IMR-90 (cell line): ENCODE measurements around the gene PPFIBP2. TPM values are rescaled to one million over a fixed set of nuclear protein-coding genes. Genes with fewer than 3 reads are reported as not detected.

Experiments
- ATAC-seq: fragments of 200-7000 bp; cut with Tn5 transposase; 2 replicates; pipeline ENCODE4 v1.9.1; 2020; ENCODE audit warnings: low read depth, mild to moderate bottlenecking, moderate library complexity
- BruUV-seq: library from RNA; stranded (reverse); fragments of 400-500 nt; replicated peaks from 2 replicates; lab custom pipeline; 2021; lab: Mats Ljungman, UMichigan
- CTCF ChIA-PET: fragments of 300-600 bp; formaldehyde crosslinking; extraction: SDS; loops from one replicate; lab custom pipeline; 2021; ENCODE audit warnings: antibody characterized with exemption; lab: Yijun Ruan, JAX
- POLR2A ChIA-PET: fragments of 300-600 bp; sonication (Branson Sonifier 250); formaldehyde crosslinking; loops from one replicate; lab custom pipeline; 2022; ENCODE audit warnings: antibody characterized with exemption; ENCODE audit not compliant: unreplicated experiment; lab: Charles Lee
- DNase-seq: peaks from one replicate; pipeline ENCODE4 v3.0.0; 2013
- H2AFZ ChIP-seq: replicated peaks from 2 replicates; pipeline ENCODE3; 2013; ENCODE audit warnings: low read length, mild to moderate bottlenecking; ENCODE audit not compliant: poor library complexity
- H2AK5ac ChIP-seq: 2 replicates; pipeline ENCODE4 v1.6.1; 2013; ENCODE audit warnings: low read depth, low read length, inconsistent platforms
- H2AK9ac ChIP-seq: replicated peaks from 2 replicates; pipeline ENCODE3; 2013; ENCODE audit warnings: mild to moderate bottlenecking, low read depth, low read length, moderate library complexity; ENCODE audit not compliant: poor library complexity
- H2BK120ac ChIP-seq: 2 replicates; pipeline ENCODE4 v1.6.1; 2013; ENCODE audit warnings: low read depth, low read length, inconsistent platforms
- H2BK15ac ChIP-seq: 3 replicates; pipeline ENCODE4 v1.6.1; 2013; ENCODE audit warnings: low read depth, low read length, inconsistent platforms
- H2BK20ac ChIP-seq: 2 replicates; pipeline ENCODE4 v1.6.1; 2013; ENCODE audit warnings: low read depth, mild to moderate bottlenecking, inconsistent platforms, low read length, moderate library complexity
- H2BK5ac ChIP-seq: 2 replicates; pipeline ENCODE4 v1.6.1; 2013; ENCODE audit warnings: mild to moderate bottlenecking, low read depth, low read length, inconsistent platforms; ENCODE audit not compliant: poor library complexity, severe bottlenecking
- H3K14ac ChIP-seq: replicated peaks from 2 replicates; pipeline ENCODE4 v1.6.1; 2013; ENCODE audit warnings: low read depth, low read length, inconsistent platforms
- H3K18ac ChIP-seq: 2 replicates; pipeline ENCODE4 v1.6.1; 2013; ENCODE audit warnings: low read depth, low read length, control low read depth
- H3K23ac ChIP-seq: 2 replicates; pipeline ENCODE4 v1.6.1; 2013; ENCODE audit warnings: low read depth, low read length, inconsistent platforms
- H3K27ac ChIP-seq: 2 replicates; pipeline ENCODE4 v1.5.1; 2013; ENCODE audit warnings: mild to moderate bottlenecking, control low read depth, low read length; ENCODE audit not compliant: insufficient read depth
- H3K27me3 ChIP-seq: 2 replicates; pipeline ENCODE4 v1.6.1; 2013; ENCODE audit warnings: low read length; ENCODE audit not compliant: control insufficient read depth, insufficient read depth
- H3K36me3 ChIP-seq: 2 replicates; pipeline ENCODE4 v1.6.1; 2013; ENCODE audit warnings: low read length, mixed read lengths; ENCODE audit not compliant: control insufficient read depth, insufficient read depth
- H3K4ac ChIP-seq: 2 replicates; pipeline ENCODE4 v1.6.1; 2013; ENCODE audit warnings: low read depth, low read length, inconsistent platforms
- H3K4me1 ChIP-seq: 2 replicates; pipeline ENCODE4 v1.6.1; 2013; ENCODE audit warnings: low read length, mixed read lengths; ENCODE audit not compliant: control insufficient read depth, insufficient read depth
- H3K4me2 ChIP-seq: 2 replicates; pipeline ENCODE4 v1.6.1; 2013; ENCODE audit warnings: low read depth, mild to moderate bottlenecking, control low read depth, low read length, moderate library complexity
- H3K4me3 ChIP-seq: 2 replicates; pipeline ENCODE4 v1.5.1; 2013; ENCODE audit warnings: low read depth, mild to moderate bottlenecking, control low read depth, low read length, moderate library complexity; ENCODE audit not compliant: insufficient read depth
- H3K56ac ChIP-seq: 2 replicates; pipeline ENCODE4 v1.6.1; 2013; ENCODE audit warnings: low read length, inconsistent platforms; ENCODE audit not compliant: insufficient read depth; ENCODE audit errors: extremely low read depth
- H3K79me1 ChIP-seq, 2 experiments: 2 replicates each; pipeline ENCODE4 v1.6.1; 2013; ENCODE audit warnings: low read length in 2 of 2, inconsistent platforms in 1 of 2, low read depth in 1 of 2
- H3K9ac ChIP-seq: 2 replicates; pipeline ENCODE4 v1.6.1; 2013; ENCODE audit warnings: low read depth, low read length, control low read depth
- H3K9me1 ChIP-seq: 2 replicates; pipeline ENCODE4 v1.6.1; 2013; ENCODE audit warnings: low read length, inconsistent platforms; ENCODE audit not compliant: insufficient read depth
- H3K9me3 ChIP-seq: 2 replicates; pipeline ENCODE4 v1.6.1; 2013; ENCODE audit warnings: low read length; ENCODE audit not compliant: control insufficient read depth, insufficient read depth
- H4K20me1 ChIP-seq: 2 replicates; pipeline ENCODE4 v1.6.1; 2013; ENCODE audit warnings: low read length, inconsistent platforms; ENCODE audit not compliant: insufficient read depth
- H4K5ac ChIP-seq: 2 replicates; pipeline ENCODE4 v1.6.1; 2013; ENCODE audit warnings: mild to moderate bottlenecking, low read depth, low read length, control low read depth
- H4K8ac ChIP-seq, 2 experiments: 2 replicates each; pipeline ENCODE4 v1.6.1; 2013; ENCODE audit warnings: low read depth in 2 of 2, low read length in 2 of 2, control low read depth in 1 of 2, inconsistent platforms in 1 of 2
- H4K91ac ChIP-seq: 2 replicates; pipeline ENCODE4 v1.6.1; 2013; ENCODE audit warnings: low read depth, low read length, inconsistent platforms; ENCODE audit not compliant: insufficient read depth
- BHLHE40 ChIP-seq: fragments of 150-350 bp; IDR thresholded peaks from 2 replicates; pipeline ENCODE4 v1.6.1; 2016; ENCODE audit warnings: mild to moderate bottlenecking, low read depth, low read length
- CEBPB ChIP-seq: IDR thresholded peaks from 2 replicates; pipeline ENCODE4 v1.6.1; 2012; ENCODE audit warnings: low read depth, low read length, improper control_type of control experiment
- CHD1 ChIP-seq: IDR thresholded peaks from 2 replicates; pipeline ENCODE4 v1.6.1; 2012; ENCODE audit warnings: low read depth, low read length, improper control_type of control experiment
- ELK1 ChIP-seq: fragments of 150-350 bp; IDR thresholded peaks from 2 replicates; pipeline ENCODE4 v1.6.1; 2016; ENCODE audit warnings: low read depth, mild to moderate bottlenecking, low read length, moderate library complexity, borderline replicate concordance
- FOS ChIP-seq: fragments of 150-350 bp; IDR thresholded peaks from 2 replicates; pipeline ENCODE4 v1.6.1; 2016; ENCODE audit warnings: low read depth, low read length
- MAFK ChIP-seq: IDR thresholded peaks from 2 replicates; pipeline ENCODE4 v1.6.1; 2012; ENCODE audit warnings: low read depth, low read length, improper control_type of control experiment
- MAZ ChIP-seq: IDR thresholded peaks from 2 replicates; pipeline ENCODE4 v1.6.1; 2012; ENCODE audit warnings: low read depth, mild to moderate bottlenecking, low read length, improper control_type of control experiment, moderate library complexity, borderline replicate concordance
- MXI1 ChIP-seq: IDR thresholded peaks from 2 replicates; pipeline ENCODE4 v1.6.1; 2012; ENCODE audit warnings: low read depth, mild to moderate bottlenecking, low read length, moderate library complexity, borderline replicate concordance
- NFE2L2 ChIP-seq: fragments of 150-350 bp; IDR thresholded peaks from 2 replicates; pipeline ENCODE4 v1.6.1; 2016; ENCODE audit warnings: low read depth, mild to moderate bottlenecking, low read length
- POLR2A ChIP-seq: IDR thresholded peaks from 2 replicates; pipeline ENCODE4 v1.6.1; 2012; ENCODE audit warnings: mild to moderate bottlenecking, low read depth, low read length
- RAD21 ChIP-seq: IDR thresholded peaks from 2 replicates; pipeline ENCODE4 v1.6.1; 2012; ENCODE audit warnings: low read length, improper control_type of control experiment
- RCOR1 ChIP-seq: IDR thresholded peaks from 2 replicates; pipeline ENCODE4 v1.6.1; 2012; ENCODE audit warnings: mild to moderate bottlenecking, low read length, improper control_type of control experiment; ENCODE audit not compliant: insufficient replicate concordance
- RFX5 ChIP-seq: IDR thresholded peaks from 2 replicates; pipeline ENCODE4 v1.8.0; 2012; ENCODE audit warnings: low read depth, mild to moderate bottlenecking, low read length, moderate library complexity
- SMC3 ChIP-seq: fragments of 150-350 bp; IDR thresholded peaks from 2 replicates; pipeline ENCODE4 v1.6.1; 2016; ENCODE audit warnings: low read depth, mild to moderate bottlenecking, antibody characterized with exemption, low read length, moderate library complexity
- USF2 ChIP-seq: fragments of 150-350 bp; IDR thresholded peaks from 2 replicates; pipeline ENCODE4 v1.6.1; 2017; ENCODE audit warnings: mild to moderate bottlenecking, antibody characterized with exemption, low read length, low read depth
- WGBS, 2 experiments: methylation state at CpG; one replicate each; pipeline versions ENCODE4 v1.1.5 to v1.1.7; 2013; ENCODE audit warnings: missing lambda C conversion rate in 2 of 2; ENCODE audit not compliant: insufficient read length in 1 of 2; ENCODE audit errors: extremely low coverage in 2 of 2; 5-methylcytosine and 5-hydroxymethylcytosine counted together
- dilution Hi-C: fragments of 300-500 bp; cut with HindIII; formaldehyde crosslinking; loops from one replicate; pipeline ENCODE4 v1.14.3; 2018; ENCODE audit warnings: low sequenced_read_pairs; ENCODE audit not compliant: unreplicated experiment
- in situ Hi-C: fragments of 300-500 bp; cut with MboI; formaldehyde crosslinking; loops from 3 replicates; pipeline ENCODE4 v1.14.3; 2019; ENCODE audit warnings: low sequenced_read_pairs, inconsistent platforms, mixed read lengths
- intact Hi-C: fragments of 100-400 bp; cut with micrococcal nuclease; formaldehyde crosslinking; loops from 2 replicates; pipeline ENCODE4 v1.10.0; 2022
- polyA plus RNA-seq, 3 experiments: library from polyadenylated mRNA; depleted of rRNA; stranded (reverse); fragments of >200 nt; gene quantifications; 2 replicates each; pipeline ENCODE4 v1.2.3, GENCODE V29; 2012; ENCODE audit warnings: low replicate concordance in 1 of 3
- total RNA-seq: library from RNA; depleted of rRNA; stranded (reverse); fragments of >200 nt; gene quantifications from 2 replicates; pipeline ENCODE4 v1.2.3, GENCODE V29; 2012

Gene PPFIBP2
- total and polyA plus RNA-seq, 2 of the 4 experiments (the other 2 are of a cell fraction): 6.0 to 11.8 TPM

DNA sequence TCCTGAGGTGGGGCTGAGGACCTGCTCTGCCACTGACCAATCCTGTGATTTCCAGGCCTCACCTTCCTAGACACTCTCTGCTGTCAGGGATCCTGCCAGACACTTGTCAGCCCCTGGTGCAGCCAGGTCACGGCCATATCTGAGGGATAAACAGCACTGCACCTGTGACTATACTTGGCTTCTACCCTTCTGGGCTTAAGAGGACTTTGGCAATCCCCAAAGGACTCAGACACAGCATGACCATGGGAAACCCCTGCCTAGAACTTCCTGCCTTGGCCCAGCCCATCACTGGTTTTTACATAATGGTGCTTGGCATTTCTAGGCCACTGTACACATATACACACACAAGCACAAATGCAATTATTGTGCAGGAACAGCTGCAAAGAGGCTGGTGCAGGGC, 40.1 kb upstream of the PPFIBP2 start:
- Histone ChIP-seq H3K4me3 (no peak overlapping the region), H2BK5ac (no peak overlapping the region), H3K4ac (no peak overlapping the region), H4K20me1 (no peaks in the 10 kb centered on the region), H3K27ac (no peak overlapping the region), H3K9ac (no peak overlapping the region), H3K4me1 (no peaks in the 10 kb centered on the region), H2AFZ (no peak overlapping the region), H3K79me1 (no peaks in the 10 kb centered on the region), H2BK20ac (no peak overlapping the region), H2AK5ac (no peak overlapping the region), H4K8ac (no peak overlapping the region), H4K91ac (no peak overlapping the region), H3K9me1 (no peaks in the 10 kb centered on the region), H4K5ac (no peak overlapping the region), H2BK15ac (no peak overlapping the region), H3K18ac (no peak overlapping the region), H2BK120ac (no peak overlapping the region), H3K14ac (no peak overlapping the region), H3K9me3 (no peaks in the 10 kb centered on the region), H3K36me3 (no peaks in the 10 kb centered on the region), H2AK9ac (no peak overlapping the region), H3K4me2 (no peak overlapping the region), H3K27me3 (no peaks in the 10 kb centered on the region), H3K56ac (no peak overlapping the region), H3K23ac (no peak overlapping the region)
- DNase-seq: no peak
- in situ Hi-C loops: no loop called here
- no CpG with 5 or more reads among the region's 1 CpG for WGBS, 2 experiments
- no peak for TF ChIP-seq CEBPB
- no peak for TF ChIP-seq MAZ
- no peak for TF ChIP-seq NFE2L2
- no peak for TF ChIP-seq RCOR1
- no peak for TF ChIP-seq BHLHE40
- no peak for TF ChIP-seq FOS
- TF ChIP-seq USF2: no peak
- no peak for TF ChIP-seq POLR2A
- no peak for TF ChIP-seq RAD21
- no peak for TF ChIP-seq MAFK
- no peak for TF ChIP-seq SMC3
- no peak for TF ChIP-seq CHD1
- TF ChIP-seq RFX5: no peak
- TF ChIP-seq ELK1: no peak
- no peak for TF ChIP-seq MXI1
- POLR2A ChIA-PET: no interaction called here
- dilution Hi-C loops: no loop called here
- intact Hi-C loops: no loop called here
- BruUV-seq: no TSS peak
- ATAC-seq: no peak
- CTCF ChIA-PET: no interaction called here
